K562 (cell line): Measurements from ENCODE around the gene TCF4. TPM values are rescaled to one million over a fixed set of nuclear protein-coding genes. Genes with fewer than 3 reads are reported as not detected.

Experiments used
- ATF7 ChIP-seq: fragments of 450-650 bp; IDR thresholded peaks from 2 replicates; pipeline ENCODE4 v1.7.1; 2014; ENCODE audit warnings: mild to moderate bottlenecking, moderate library complexity
- E2F5 ChIP-seq: sonication (generic); formaldehyde crosslinking; IDR thresholded peaks from 2 replicates; pipeline ENCODE4 v1.8.0; 2022; ENCODE audit warnings: mild to moderate bottlenecking, missing genetic modification reagents
- HBP1 ChIP-seq: fragments of 450-650 bp; formaldehyde crosslinking; IDR thresholded peaks from 2 replicates; pipeline ENCODE4 v1.4.0; 2022; ENCODE audit warnings: missing genetic modification characterization
- HNRNPK ChIP-seq: fragments of 200-400 bp; formaldehyde crosslinking; IDR thresholded peaks from one replicate; pipeline ENCODE4 v1.6.1; 2018; ENCODE audit warnings: mild to moderate bottlenecking, low read depth, low read length; ENCODE audit not compliant: poor library complexity, severe bottlenecking
- MYC ChIP-seq, 2 experiments: fragments of 250-450 bp in 1 of 2; sonication (Bioruptor Pico) in 1 of 2; IDR thresholded peaks; 2 replicates each; pipeline versions ENCODE4 v1.5.1 to v1.6.1; 2012 to 2021; ENCODE audit warnings: low read depth in 2 of 2, borderline replicate concordance in 1 of 2, improper control_type of control experiment in 1 of 2, low read length in 1 of 2, mild to moderate bottlenecking in 1 of 2, moderate library complexity in 1 of 2
- PHF21A ChIP-seq: fragments of 450-650 bp; IDR thresholded peaks from 2 replicates; pipeline ENCODE4 v1.6.1; 2017; ENCODE audit warnings: low read depth, borderline replicate concordance
- RBM25 ChIP-seq: fragments of 200-400 bp; formaldehyde crosslinking; IDR thresholded peaks from 2 replicates; pipeline ENCODE4 v1.6.1; 2018; ENCODE audit warnings: low read length, low read depth, moderate library complexity; ENCODE audit not compliant: severe bottlenecking
- REST ChIP-seq, 2 experiments: fragments of 450-650 bp; formaldehyde crosslinking in 1 of 2; IDR thresholded peaks; 2 replicates each; pipeline versions ENCODE4 v1.4.0 to v1.6.1; 2014 to 2020; ENCODE audit warnings: mild to moderate bottlenecking in 2 of 2, borderline replicate concordance in 1 of 2, low read depth in 1 of 2
- SMARCA5 ChIP-seq: fragments of 450-650 bp; IDR thresholded peaks from 2 replicates; pipeline ENCODE4 v1.6.1; 2016
- TRIM28 ChIP-seq: fragments of 450-650 bp; IDR thresholded peaks from 2 replicates; pipeline ENCODE4 v1.6.1; 2017
- ZNF174 ChIP-seq: fragments of 250-450 bp; sonication (Bioruptor Pico); IDR thresholded peaks from 2 replicates; pipeline ENCODE4 v1.4.0; 2020; ENCODE audit warnings: mild to moderate bottlenecking
- ZNF696 ChIP-seq: fragments of 250-450 bp; sonication (Bioruptor Pico); conservative IDR thresholded peaks from 2 replicates; pipeline ENCODE4 v1.4.0; 2020; ENCODE audit warnings: mild to moderate bottlenecking, moderate library complexity
- polyA plus RNA-seq, 8 experiments: library from polyadenylated mRNA; depleted of rRNA in 4 of 8; stranded (reverse) in 5 of 8; unstranded in 3 of 8; fragments of >200 nt; fragmentation: Nextera tagmentation in 2 of 8; fragmentation: Illumina TruSeq in 1 of 8; extraction: Ambion mirVana in 2 of 8; extraction: Trizol in 1 of 8; gene quantifications; 2 replicates each; pipeline versions ENCODE4 v1.2.1 to v1.2.3, GENCODE V29; 2011 to 2014; ENCODE audit warnings: inconsistent platforms in 1 of 8, missing spikeins in 1 of 8
- total RNA-seq, 7 experiments: library from RNA; depleted of rRNA in 6 of 7; stranded (reverse); fragments of >200 nt in 6 of 7; fragmentation: Illumina TruSeq in 2 of 7; extraction: Trizol in 2 of 7; gene quantifications; 2 replicates each; pipeline versions ENCODE4 v1.2.1 to v1.2.3, GENCODE V29; 2011 to 2021; ENCODE audit warnings: low replicate concordance in 1 of 7
- TF ChIP-seq, protein P1 (sequence below): fragments of 200-800 bp; sonication (Bioruptor generic); IDR thresholded peaks from 2 replicates; pipeline ENCODE4 v1.6.1; 2017; ENCODE audit warnings: missing genetic modification characterization, missing compliant biosample characterization

Gene TCF4
- total and polyA plus RNA-seq, 9 of the 15 experiments (the other 6 are each of a cell fraction or from before 2014, with no cell fraction given): 4.8 to 24.7 (median 15.2) TPM

DNA sequence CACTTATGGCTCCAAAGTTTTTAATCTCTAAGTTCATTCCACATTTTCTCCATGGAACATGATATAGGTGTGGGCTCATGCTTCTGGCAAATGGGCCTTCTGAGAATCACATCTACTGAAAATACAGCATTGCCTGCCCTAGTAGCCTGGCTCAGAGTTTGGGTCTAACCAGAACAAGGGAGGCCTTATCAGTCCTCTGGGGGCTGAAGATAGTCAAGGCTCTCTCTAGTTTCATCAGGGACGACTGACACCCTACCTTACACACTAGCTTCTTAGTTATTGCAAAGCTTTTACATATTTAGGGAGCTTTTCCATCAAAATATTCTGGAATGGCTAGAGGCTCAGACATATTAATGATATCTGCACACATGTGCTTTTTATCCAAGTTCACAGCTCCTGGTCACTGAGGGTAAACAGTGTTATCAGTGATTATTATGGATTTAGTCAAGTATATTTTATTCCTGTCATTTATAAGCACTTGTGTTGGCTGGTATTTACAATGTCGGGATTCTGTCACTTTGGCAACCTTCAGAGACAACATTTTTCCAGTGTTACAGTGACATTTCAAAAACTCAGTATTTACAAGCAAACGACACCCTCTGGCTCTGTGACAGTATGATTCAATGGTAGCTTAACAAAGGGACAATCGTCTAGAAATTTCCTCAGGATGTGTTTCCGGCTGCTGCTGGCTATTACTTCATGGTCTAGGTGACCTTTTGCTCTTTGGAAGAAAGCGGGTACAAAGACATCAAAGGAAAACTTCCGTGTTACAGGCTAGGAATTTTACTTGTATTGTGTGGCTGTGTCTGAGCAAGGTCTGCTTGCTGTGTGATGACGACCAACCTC, 200.6 kb downstream of the TCF4 start (continued):
- no peak for TF ChIP-seq REST (IDR thresholded peaks at IDR 0.05; ENCODE audit: borderline replicate concordance)
- no peak for TF ChIP-seq REST (CRISPR knock-in tag; IDR thresholded peaks at IDR 0.05; ENCODE audit: low read depth)
- no peak for TF ChIP-seq TRIM28
- TF ChIP-seq HBP1 (CRISPR knock-in tag): no peak
- TF ChIP-seq, protein P1, sequence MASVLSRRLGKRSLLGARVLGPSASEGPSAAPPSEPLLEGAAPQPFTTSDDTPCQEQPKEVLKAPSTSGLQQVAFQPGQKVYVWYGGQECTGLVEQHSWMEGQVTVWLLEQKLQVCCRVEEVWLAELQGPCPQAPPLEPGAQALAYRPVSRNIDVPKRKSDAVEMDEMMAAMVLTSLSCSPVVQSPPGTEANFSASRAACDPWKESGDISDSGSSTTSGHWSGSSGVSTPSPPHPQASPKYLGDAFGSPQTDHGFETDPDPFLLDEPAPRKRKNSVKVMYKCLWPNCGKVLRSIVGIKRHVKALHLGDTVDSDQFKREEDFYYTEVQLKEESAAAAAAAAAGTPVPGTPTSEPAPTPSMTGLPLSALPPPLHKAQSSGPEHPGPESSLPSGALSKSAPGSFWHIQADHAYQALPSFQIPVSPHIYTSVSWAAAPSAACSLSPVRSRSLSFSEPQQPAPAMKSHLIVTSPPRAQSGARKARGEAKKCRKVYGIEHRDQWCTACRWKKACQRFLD: no peak
- TF ChIP-seq ZNF696 (CRISPR knock-in tag): no peak
- no peak for TF ChIP-seq MYC (IDR thresholded peaks at IDR 0.05; ENCODE audit: low read depth, low read length)
- no peak for TF ChIP-seq MYC (CRISPR knock-in tag; IDR thresholded peaks at IDR 0.05; ENCODE audit: borderline replicate concordance, low read depth)
- TF ChIP-seq ZNF174 (CRISPR knock-in tag): no peak
- no peak for TF ChIP-seq E2F5
- TF ChIP-seq ATF7: no peak
- no peak for TF ChIP-seq HNRNPK
- TF ChIP-seq SMARCA5: no peak
- TF ChIP-seq PHF21A: no peak
- TF ChIP-seq RBM25: no peak
